ENCODE data around the gene RCAN2.

RCAN2 gene

DNA sequence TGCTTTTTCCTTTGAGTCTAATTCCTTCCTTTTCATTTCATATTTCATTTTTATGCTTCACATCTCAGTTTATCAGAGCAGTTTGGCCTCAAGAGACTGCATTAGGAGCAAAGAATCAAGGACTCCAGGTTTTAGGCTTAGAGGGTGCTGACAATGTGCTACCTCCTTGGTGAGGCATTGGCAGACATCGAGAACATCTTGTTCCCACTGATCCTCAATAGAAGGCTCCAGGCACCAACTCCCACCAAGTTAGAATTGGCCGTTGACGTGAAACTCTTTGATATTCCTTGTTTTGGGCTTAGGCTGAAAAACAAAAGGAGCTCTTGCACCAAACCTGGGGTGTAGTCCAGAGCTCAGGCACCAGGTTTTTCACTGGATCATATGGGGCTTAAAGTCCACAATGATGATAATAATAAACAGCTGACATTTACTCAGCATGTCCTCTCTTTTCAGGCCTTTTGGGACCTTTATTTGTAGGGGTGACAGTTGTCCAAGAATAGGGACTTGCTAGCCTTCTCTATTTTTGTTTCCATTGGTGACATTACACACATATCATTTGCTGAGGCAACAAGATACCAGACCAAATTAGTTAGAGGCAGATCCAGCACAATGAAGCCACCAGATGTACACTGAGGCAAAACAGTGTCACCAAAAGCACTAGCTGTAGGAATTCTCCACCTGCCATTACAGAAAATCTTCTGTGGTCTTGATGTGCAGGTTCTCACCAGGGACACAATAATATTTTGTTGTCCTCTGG lies 239.5 kb downstream of the RCAN2 start:
- DNase-seq (ENCODE audit: low spot score), result no peak

DNA sequence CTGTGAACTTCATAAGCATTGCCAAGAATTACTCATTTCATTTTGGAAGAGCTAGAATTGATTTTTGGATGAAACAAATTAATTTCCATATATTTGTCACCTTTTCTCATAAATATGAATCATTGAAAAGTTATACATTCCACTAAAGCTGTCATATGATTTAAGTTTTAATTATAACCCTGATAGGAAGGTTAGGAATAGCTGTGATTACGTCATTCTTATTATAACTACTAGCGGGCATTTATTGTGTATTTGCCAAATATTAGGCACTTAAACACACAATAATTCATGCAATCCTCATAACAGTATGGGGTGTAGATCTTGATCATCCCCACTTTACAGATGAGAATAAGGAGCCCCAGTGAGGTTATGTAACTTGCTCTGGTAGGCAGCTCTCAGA lies 243.1 kb downstream of the RCAN2 start:
- DNase-seq (ENCODE audit: low spot score), result no peak

DNA sequence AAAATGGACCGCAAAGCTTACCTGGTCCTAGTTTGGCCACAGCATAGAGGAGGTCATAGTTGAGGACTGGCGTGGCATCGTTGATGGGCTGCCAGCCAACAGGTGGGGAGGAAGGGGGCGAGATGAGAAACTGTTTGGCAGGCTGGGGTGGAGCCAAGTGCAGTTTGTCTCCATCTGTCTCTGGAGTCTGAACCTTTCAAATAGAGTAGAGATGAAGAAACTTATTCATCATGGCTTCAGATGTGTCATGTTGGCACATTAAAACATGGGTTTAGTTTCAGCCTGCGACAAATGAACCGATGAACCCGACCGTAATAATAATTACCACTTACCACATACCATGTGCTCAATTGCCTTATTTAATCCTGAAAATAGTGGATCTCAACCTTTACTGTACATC lies 244.5 kb downstream of the RCAN2 start:
- no peak for DNase-seq (ENCODE audit: low spot score)

DNA sequence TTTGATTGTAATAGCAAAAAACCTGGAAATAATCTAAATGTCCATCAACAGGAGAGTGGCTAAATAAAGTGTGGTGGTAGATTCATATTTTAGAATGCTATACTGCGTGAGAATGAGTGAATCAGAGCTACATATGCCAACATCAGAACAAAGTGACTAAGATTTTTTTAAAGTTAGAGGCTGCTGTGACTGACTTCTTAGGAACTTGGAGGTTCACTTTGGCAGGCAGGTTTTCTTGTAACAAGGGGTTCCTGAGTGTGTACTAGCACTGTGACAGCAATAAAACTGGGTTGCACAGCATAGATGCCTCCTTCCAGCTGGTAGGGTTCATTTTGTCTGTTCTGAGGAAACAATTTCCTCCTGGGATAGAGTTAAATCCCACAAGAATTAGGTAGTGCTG lies 245.2 kb downstream of the RCAN2 start:
- DNase-seq (ENCODE audit: low spot score), result no peak

DNA sequence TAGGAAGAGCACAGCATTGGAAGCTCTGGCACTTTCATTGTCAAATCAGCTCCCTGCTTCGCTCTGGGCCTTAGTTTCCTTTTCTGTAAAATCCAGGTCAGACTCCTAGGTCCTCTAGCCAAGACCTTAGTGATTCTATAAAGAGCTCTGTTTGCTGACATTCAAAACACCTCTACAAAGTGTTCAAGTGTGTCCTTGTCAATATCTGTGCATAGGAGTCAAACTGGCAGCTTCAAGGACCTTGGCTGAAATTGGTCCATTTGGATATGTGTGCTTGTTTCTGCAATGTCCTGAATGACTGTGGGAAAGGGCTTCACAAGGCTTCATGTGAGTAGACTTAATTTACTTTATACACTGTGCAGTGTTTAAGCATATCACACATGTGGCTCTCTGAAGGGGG lies 246.6 kb downstream of the RCAN2 start:
- DNase-seq (ENCODE audit: low spot score), result no peak

DNA sequence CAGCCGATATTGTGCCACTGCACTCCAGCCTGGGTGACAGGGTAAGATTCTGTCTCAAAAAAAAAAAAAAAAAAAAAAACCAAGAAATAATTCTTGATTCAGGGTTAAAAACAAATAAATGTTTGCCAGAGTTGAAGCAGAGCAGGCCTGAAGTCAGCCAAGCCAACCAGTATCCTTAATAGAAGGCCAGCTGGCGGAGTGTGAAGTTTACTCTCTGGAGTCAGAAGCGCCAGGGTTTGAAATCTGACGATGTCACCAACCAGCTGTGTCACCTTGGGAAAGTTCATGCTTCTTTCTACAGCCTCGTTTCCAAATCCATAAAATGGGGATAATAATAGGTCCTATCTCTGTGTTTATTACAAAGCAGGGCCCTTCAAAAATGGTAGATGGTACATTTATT lies 247.5 kb downstream of the RCAN2 start:
- no peak for DNase-seq (ENCODE audit: low spot score)

DNA sequence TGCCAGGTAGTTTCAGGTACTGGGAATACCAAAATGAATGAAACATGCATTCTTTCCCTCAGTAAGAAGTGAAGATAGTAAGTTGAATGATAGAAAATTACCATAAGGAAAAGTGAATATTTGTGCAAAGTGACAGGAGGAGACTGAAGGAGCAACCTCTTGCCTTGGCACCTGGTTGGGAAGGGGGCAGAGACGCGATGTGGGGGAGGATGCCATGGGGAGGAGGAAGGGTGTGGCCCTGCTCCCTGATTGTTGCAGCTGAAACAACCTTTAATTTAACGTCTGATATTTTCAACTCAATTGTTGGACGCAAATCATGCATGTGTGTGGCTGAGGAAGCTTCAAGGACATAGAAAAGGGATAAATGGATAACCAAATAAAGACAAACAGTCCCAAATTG lies 248.3 kb downstream of the RCAN2 start:
- no peak for DNase-seq (ENCODE audit: low spot score)

DNA sequence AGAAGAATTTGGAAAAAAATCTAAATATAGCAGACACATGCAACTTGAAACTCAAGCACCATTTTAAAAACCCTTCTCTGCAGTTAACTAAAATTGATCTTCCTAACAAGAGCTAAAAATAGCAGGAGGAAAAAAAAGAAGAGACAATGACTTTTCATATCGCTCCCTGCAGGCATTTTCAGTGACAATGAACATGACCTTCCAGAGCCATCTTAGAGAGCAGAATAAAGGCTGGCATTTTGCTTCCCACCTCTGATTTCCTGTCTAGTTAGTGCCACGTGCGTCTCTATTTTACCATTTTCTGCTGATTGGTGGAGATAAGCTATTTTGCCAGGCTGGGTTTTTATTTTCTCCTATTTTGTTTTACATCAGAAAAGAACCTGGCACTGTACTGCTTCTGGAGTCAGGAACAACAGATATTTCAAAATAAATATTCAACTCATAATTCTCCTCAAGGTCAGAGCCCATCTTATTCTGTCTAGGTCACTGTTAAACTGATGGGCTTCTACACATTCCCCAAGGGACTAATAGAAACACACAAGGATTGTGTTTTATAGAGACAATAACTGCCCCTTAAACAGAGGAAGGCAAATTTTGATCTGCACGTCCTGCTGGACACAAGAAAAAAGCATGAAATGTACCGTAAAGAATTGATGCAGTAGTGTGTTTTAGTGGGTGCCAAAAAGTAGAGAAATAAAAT lies 250.2 kb downstream of the RCAN2 start:
- no peak for DNase-seq (ENCODE audit: low spot score)

DNA sequence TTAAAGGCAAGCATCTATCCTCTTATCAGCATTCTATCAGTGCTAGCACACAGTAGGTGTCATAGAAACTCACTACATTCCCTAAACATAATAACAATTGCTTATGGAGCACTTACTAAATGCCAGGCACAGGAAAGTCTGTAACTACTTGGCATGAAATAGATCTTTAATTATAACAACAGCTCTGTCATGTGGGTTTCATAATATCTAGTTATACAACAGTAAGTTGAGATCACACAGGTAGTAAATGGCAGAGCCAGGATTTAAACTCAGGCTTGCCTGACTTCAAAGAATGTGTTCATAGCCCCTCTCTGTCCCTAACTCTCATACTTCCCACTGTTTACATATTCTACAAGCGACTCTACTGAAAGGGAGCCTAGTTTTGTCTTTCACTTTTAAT lies 254.5 kb downstream of the RCAN2 start:
- no peak for DNase-seq (ENCODE audit: low spot score)

DNA sequence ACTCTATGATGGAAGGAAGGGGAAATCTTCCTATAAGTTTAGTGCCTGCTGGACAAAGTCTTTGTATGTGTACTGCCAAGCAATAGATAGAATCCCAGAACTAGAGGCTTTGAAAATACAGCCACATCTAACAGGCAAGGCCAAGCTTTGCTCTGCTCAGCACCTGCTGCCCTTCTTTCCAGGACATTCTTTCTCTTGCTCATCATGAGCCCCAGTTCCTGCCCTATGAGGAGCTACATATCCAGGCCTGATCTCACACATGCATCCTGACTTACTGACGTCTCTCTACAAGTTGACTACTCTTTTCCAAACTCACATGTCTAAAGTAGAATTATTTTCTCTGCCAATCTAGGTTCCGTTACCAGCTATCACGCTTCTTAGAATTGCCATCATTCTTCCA lies 256.0 kb downstream of the RCAN2 start:
- DNase-seq (ENCODE audit: low spot score), result no peak

DNA sequence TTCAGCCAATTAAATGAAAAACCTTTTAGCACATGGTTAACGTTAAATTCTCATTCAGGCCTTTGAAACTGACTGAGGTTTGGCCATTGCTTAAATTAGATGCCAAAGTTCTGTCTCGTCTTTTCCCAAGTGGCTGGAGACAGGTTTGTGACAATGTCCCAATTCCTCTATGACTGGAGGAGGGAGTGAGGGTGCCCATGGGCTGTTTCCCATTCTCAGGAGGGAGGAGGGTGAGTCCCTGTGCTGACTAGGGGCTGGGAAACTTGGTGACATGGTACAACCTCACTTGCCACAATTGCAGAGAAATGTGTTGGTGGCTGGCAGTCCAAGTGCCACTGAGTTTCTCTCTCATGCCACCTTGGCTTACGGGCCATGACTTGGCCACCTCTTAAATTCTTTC lies 256.5 kb downstream of the RCAN2 start:
- no peak for DNase-seq (ENCODE audit: low spot score)

DNA sequence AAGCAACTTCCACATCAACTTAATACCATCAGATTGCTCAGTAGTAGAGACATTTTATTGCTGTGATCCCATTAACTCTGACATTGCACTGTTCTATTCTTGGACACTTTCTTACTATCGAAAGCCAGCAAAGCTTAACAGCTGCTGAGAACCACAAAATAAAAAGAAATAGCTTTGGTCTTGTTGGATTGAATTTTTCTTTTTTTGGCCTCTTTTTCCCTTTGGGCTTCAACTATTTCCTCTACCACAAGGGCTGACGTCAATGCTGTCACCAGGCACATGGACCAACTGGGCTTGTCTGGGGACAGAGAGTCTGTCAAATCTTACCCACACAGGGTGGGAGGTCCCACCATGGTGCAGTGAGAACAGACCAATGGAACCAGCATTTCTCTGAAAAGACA lies 257.1 kb downstream of the RCAN2 start:
- no peak for DNase-seq (ENCODE audit: low spot score)

DNA sequence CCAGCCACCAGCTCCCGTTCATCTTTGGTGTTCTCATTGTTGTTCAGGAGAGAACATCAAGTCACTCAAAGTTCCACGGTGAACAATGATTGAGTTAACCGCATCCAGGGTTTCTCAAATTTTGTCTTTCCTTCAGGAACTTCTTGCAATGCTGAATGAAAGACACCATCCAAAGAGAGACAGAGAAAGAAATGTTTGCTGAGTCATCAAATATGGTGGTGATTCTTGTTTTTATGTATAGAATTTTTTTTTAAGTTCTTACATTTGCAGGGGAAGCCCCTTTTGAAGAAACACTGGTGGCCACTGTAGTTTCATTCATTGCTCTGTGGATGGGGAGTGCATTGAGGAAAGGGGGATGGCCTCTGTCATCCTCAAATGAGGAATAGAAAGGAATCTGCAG lies 258.1 kb downstream of the RCAN2 start:
- DNase-seq (ENCODE audit: low spot score), result no peak

DNA sequence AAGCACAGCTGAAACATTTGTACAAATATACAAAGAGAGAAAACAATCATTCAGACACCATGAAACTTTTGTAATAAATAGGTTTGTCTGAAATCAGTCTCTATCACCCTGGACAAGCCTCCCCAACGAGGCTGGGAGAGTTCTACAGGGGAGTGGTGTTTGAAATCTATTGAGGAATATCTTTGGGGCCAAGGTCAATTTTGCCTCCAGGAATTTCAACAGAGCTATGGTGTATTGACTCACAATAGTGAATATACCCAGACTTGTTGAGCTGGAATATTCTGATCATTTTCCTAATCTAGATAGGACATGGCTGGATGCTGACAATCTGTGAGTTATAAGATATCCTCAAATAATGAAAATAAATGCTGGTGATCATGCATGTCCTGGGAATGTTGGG lies 269.0 kb downstream of the RCAN2 start:
- DNase-seq (ENCODE audit: low spot score), result no peak

DNA sequence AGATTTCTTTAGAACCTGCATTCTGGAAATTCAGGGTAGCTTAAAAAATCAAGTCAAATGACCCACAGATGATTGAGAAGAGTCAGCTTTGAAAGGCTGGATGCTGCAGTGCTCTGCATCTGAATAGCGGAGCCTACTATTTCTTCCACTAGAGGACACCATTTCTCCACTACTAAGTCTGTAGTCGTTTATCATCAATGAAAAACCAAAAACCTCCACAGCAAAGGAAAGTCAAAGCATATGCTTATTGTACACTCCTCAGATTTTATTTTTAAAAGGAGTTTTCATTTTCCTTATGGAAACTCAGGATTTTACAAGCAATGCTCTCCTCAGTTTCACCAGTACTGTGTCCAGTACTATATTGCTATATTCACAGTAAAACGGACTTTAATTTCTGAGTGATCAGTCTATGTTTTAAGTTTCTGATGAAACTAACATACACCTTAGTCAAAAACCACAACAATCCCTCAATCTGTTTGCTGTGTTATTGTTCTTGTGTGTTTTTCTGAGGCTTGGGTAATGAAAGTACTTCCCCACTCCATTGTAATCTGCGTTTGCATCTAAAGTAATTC lies 269.9 kb downstream of the RCAN2 start:
- DNase-seq (ENCODE audit: low spot score), result peak; percentile 66

DNA sequence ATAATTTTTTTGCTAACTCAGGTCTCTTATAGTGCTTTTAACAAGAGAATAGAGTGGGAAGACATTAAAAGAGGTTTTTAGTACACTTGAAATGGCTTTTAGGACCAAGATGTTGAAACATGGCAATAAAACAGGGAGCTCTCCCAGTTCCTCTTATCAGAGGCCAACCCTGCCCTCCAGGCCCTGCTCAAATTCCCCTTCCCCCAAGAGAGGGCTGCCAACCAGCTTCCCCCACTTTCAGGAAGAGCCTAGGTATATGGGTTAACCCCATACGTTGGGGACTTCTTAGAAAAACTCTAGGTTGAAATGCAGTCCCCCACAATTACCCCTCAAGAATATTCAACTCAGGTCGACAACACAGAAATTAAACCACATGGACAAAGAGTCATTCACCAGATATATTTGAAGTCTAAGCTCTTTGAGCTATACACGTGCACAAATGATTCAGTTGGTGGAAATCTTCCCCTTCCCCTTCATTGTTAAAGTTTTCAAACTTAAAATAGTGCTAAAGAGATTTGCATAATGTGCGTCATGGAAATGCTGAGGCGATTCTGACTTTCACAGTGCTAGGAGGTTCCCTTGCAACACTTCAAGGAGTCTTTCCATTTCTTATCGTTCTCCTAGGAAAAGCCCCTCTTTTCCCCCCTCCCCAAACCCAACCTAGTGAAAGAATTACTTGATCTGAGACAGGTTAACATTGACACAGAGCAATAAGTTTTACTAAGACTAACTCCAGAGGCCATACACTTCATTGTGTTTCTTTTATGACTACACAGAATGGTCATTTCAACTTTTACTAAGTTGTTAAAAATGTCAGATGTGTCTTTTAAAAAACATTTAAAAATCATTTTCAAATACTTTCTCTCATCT lies 270.7 kb downstream of the RCAN2 start:
- DNase-seq (ENCODE audit: low spot score), result no peak

DNA sequence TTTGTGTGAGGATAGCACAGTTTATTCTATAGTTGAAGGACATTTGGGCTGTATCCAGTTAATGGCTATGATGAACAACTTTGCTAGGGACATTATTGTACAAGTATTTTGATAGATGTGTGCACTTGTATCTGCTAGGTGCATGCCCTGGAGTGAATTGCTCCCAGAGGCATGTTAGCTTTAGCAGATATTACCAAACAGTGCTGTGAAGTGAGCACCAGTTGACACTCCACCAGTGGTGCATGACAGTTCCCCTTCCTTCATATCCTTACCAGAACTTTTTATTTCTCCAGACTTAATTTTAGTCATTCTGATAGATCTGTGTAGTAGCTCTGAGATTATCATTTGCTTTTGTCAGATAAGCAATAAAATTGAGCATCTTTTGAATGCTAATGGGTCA lies 271.6 kb downstream of the RCAN2 start:
- no peak for DNase-seq (ENCODE audit: low spot score)

DNA sequence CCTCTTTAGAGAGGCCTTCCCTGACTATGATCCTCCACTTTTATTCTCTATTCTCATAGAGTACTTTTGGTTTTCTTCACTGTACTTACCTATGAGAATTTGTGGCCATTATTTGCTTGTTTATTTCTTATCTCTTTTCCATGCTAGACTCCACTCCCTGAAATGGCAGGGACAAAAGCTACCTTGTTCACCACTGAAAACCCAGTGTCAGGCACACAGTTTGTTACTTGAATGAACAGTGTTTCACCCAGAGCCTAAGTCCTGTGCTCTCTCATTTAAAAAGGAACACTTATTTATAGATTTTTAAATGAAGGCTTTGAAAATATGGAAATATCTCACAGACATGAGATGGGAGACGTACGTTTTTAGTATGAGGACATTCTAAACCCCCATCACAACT lies 272.8 kb downstream of the RCAN2 start:
- no peak for DNase-seq (ENCODE audit: low spot score)

DNA sequence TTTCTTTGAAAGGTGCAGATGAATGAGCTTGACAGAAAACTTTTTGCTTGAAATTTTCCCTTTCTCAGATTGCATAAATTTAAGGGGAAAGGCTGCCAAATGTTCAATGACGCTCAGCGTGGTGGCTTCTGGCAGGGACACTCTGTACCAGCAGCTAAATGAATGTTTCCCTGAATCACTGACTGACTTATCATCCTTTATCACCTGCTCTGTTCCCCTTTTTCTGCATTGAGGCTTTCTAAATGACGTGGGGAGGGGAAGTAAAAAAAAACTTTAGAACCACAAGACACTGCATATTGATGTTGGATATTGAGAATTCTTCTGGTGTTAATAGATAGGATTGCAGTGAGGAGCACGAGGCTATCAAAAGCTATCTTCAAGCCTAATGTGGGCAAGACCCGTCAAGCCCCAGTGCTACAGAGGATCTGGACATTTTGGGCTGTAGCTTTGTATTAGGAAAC lies 273.5 kb downstream of the RCAN2 start:
- DNase-seq (ENCODE audit: low spot score), result no peak

DNA sequence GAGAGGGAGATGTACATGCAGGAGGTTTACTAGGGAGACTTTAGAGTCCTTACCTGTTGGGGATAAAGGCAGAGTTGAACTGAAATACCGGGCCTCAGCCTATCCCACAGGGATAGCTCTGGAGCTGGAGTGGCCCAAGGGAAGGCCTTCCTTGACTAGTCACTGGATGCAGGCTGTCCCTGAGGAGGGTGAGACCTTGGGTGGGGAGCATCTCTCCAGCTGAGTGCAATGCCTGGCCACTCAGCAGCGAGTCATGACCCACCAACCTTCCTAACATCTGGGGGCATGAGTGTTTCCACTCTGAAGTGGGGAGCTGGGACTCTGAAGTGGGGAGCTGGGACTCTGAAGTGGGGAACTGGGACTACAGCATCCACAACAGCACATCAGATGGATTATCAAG lies 274.4 kb downstream of the RCAN2 start:
- DNase-seq (ENCODE audit: low spot score), result no peak

DNA sequence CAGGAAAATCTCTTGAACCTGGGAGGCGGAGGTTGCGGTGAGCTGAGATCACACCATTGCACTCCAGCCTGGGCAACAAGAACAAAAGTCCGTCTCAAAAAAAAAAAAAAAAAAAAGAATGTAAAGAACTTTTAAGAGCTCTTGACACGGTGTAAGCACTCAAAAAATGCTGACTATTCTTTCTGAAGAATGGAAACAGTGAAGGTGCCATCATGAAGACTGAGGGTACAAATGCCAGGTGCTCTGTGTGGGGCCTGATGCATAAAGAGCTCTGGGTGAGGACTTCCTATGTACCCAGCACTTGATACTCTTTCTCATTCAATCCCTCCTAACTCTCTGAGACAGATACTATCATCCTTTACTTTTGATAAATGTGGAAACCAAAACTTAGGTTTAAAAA lies 275.5 kb downstream of the RCAN2 start:
- no peak for DNase-seq (ENCODE audit: low spot score)

DNA sequence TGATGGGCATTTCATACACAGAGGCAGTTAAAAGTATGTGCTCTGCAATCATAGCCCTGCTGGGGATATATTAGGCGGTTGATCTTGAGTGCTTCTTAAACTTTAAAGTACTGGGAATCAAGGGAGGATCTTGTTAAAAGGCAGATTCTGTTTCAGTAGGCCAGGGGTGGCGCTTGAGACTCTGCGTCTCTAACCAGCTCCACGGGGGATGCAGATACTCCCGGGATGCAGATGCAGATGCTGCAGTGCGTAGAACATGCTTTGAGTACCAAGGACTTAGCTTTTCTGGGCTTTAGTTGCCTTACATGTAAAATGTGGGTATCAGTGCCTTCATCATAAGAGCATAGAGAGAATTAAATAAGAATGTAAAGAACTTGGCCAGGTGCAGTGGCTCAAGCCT lies 276.0 kb downstream of the RCAN2 start:
- no peak for DNase-seq (ENCODE audit: low spot score)

DNA sequence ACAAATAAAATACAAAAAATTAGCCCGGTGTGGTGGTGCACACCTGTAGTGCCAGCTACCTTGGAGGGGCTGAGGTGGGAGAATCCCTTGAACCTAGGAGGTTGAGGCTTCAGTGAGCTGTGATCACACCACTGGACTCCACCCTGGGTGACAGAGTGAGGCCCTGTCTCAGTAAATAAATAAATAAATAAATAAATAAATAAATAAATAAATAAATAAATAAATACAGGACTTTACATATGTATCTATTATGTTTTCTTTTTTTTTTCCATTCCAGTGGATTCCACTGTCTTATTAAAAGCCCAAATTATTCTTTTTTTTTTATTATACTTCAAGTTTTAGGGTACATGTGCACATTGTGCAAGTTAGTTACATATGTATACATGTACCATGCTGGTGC lies 279.3 kb downstream of the RCAN2 start:
- no peak for DNase-seq (ENCODE audit: low spot score)
